Retinal pigment epithelial cell (primary cell): ENCODE results near the gene FARS2.

Experiments
- DNase-seq: peaks from one replicate; pipeline ENCODE4 v3.0.0-alpha.2; 2010; ENCODE audit warnings: low read depth
- H3K4me3 ChIP-seq: 2 replicates; pipeline ENCODE4 v1.5.1; 2011; ENCODE audit warnings: mild to moderate bottlenecking, low read length, control low read depth, moderate library complexity
- CTCF ChIP-seq: conservative IDR thresholded peaks from 2 replicates; pipeline ENCODE4 v1.5.1; 2011; ENCODE audit warnings: low read depth, low read length, control low read depth, inconsistent platforms

The FARS2 gene

DNA sequence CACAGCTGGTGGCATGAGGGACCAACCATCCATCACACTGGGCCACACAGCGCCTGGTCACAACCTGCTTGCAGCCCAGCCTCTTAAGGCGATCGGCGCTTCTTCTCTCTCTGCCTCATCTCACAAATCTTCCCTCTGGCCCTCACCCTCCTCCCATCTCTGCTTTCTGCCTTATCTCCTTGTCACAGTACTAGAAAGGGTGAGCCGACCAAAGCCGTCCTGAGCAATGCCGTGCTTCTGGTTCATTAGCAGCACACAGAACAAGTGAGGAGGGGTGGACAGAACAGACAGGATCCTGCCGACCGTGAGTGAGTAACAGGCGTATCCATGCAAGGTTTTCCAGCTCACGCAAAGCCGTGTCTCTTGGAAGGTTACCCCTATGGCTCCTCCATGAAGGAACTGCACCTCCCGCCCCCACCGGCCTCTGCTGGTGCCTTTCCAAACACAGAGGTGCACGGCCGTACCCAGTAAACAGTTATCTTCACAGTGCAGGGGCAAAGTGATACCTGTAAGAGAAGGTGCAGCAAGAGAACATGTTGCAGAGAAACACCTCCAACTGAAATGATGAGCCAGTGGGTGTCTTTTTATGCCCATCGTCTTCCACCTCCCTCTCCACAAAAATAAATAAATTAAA lies 331.7 kb downstream of the FARS2 start:
- no peak overlapping the region for H3K4me3 ChIP-seq
- no peak for DNase-seq
- TF ChIP-seq CTCF: no peak

DNA sequence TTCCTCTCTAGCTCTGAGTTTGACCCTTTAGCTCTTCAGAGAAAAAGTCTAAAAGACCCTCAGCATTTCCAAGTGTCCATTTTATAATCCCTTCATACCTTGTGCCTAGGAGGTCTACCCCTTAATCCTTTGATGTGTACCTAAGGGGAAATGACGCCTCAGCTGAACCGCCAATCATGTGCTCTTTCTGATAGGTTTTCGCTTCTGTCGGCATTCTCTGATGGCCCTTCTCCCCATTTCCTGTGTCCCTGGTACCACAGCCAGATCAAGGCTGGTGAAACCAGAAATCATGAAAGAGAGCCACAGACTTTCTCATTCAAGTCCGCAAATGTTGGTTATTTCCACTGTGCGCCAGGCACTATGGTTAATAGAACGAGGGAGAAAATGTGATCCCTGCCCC lies 333.9 kb downstream of the FARS2 start:
- no peak for TF ChIP-seq CTCF
- no peak overlapping the region for H3K4me3 ChIP-seq
- no peak for DNase-seq

- no peak overlapping the region for H3K4me3 ChIP-seq
- DNase-seq: no peak
- TF ChIP-seq CTCF: no peak
Observed at GRCh38 chr6:5597413-5597812, 336.1 kb downstream of the FARS2 start.

DNA sequence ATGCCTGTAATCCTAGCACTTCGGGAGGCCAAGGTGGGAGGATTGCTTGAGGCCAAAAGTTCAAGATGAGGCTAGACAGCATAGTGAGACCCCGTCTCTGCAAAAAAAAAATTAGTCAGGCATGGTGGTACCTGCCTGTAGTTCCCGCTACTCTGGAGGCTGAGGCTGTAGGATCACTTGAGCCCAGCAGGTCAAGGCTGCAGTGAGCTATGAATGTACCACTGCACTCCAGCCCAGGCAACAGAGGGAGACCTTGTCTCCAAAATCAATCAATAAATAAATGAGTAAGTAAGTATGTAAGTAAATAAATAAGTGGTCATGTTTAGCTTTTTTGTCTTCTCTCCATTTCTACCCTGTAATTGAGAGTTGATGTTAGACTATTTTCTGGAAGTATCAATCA lies 336.8 kb downstream of the FARS2 start:
- no peak for DNase-seq
- H3K4me3 ChIP-seq: no peak overlapping the region
- no peak for TF ChIP-seq CTCF

GRCh38 chr6:5599127-5599526 lies 337.8 kb downstream of the FARS2 start:
- no peak for DNase-seq
- no peak for TF ChIP-seq CTCF
- H3K4me3 ChIP-seq: no peak overlapping the region

DNA sequence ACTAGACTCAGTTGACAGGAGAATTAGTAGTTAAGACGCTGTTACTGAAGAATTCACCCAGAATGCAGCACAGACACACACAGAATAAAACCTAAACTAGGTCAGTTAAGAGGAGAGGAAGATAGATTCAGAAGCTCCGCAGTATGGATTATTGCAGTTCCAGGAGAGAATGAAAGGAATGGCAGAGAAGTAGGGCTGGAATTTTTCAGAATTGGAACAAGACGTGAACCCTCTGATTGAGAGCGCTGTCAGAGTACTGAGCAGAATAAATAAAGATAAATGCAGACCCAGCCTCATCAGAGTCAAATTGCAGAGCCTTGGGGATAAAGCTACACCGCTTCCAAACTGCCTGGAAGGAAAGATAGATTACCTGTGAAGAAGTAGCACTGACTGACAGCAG lies 344.6 kb downstream of the FARS2 start:
- no peak for TF ChIP-seq CTCF
- H3K4me3 ChIP-seq: no peak overlapping the region
- DNase-seq: no peak

GRCh38 chr6:5606546-5606945 lies 345.2 kb downstream of the FARS2 start:
- TF ChIP-seq CTCF: no peak
- no peak for DNase-seq
- no peak overlapping the region for H3K4me3 ChIP-seq
